Measurements from ENCODE around the gene SPINK2. TPM values are rescaled to one million over a fixed set of nuclear protein-coding genes. Genes with fewer than 3 reads are reported as not detected.

SPINK2 gene
- polyA plus RNA-seq, 1 of the 3 experiments (the other 2 are of a cell fraction), result not detected

GRCh38 chr4:56870946-56871345 is 49.4 kb upstream of the SPINK2 start (continued):
- TF ChIP-seq USF2 (IDR thresholded peaks at IDR 0.05; ENCODE audit: borderline replicate concordance, low read depth, low read length), result no peak
- no peak for TF ChIP-seq PBX3 (IDR thresholded peaks at IDR 0.05)
- no peak for TF ChIP-seq SIN3A (IDR thresholded peaks at IDR 0.05; ENCODE audit: borderline replicate concordance, low read depth, low read length)
- TF ChIP-seq IRF3 (IDR thresholded peaks at IDR 0.05; ENCODE audit: low read depth, low read length), result no peak
- TF ChIP-seq MEF2A (IDR thresholded peaks at IDR 0.05; ENCODE audit: borderline replicate concordance, low read depth), result no peak
- no peak for TF ChIP-seq NRF1 (IDR thresholded peaks at IDR 0.05; ENCODE audit: low read depth, low read length)
- TF ChIP-seq GABPA (IDR thresholded peaks at IDR 0.05; ENCODE audit: low read depth), result no peak
- TF ChIP-seq RCOR1 (IDR thresholded peaks at IDR 0.05; ENCODE audit: low read length), result 0 out of 2 replicates have a peak, but pooled peaks have one; percentile 64

GRCh38 chr4:56863441-56864139 is 42.1 kb upstream of the SPINK2 start:
- Histone ChIP-seq H4K20me1 (ENCODE audit: insufficient read depth) (no peaks in the 10 kb centered on the region), H3K9ac (no peak overlapping the region), H3F3A (replicated peaks; ENCODE audit: insufficient read depth) (no peaks in the 10 kb centered on the region), H3K9me2 (no peaks in the 10 kb centered on the region), H3K36me3 (replicated peaks in 1 of 2; ENCODE audit: control insufficient read depth in 1 of 2, insufficient read depth in 2 of 2, low read length in 1 of 2) (no peaks in the 10 kb centered on the region), H2AFZ (ENCODE audit: low read depth) (no peak overlapping the region), H3K79me2 (ENCODE audit: insufficient read depth) (no peaks in the 10 kb centered on the region), H3K4me1 (ENCODE audit: control insufficient read depth in 1 of 2, insufficient read depth in 2 of 2, low read depth in 1 of 2, low read length in 1 of 2) (no peaks in the 10 kb centered on the region), H3K4me2 (no peak overlapping the region), H3K27ac (ENCODE audit: low read depth in 2 of 2, low read length in 1 of 2) (no peak overlapping the region), H3K9me3 (no peaks in the 10 kb centered on the region), H3K27me3 (ENCODE audit: insufficient read depth) (no peaks in the 10 kb centered on the region), H3K4me3 (ENCODE audit: low read depth in 2 of 2, low read length in 1 of 2) (no peak overlapping the region)
- DNase-seq, result no peak
- 88% methylated on average over 7 of the region's 7 CpGs for WGBS (ENCODE audit: low lambda C conversion rate)
- ChIA-PET CTCF (interaction anchor here (3.2 kb wide), 1 partner anchor 27 kb away, joined by 12 read pairs; no protein-coding TSS in a partner anchor), POLR2A (no interaction called here)
- TF ChIP-seq RAD21 (IDR thresholded peaks at IDR 0.05; ENCODE audit: low read length), result no peak
- TF ChIP-seq TCF12 (IDR thresholded peaks at IDR 0.05), result no peak
- no peak for TF ChIP-seq RCOR1 (IDR thresholded peaks at IDR 0.05; ENCODE audit: low read length)
- no peak for TF ChIP-seq POLR2AphosphoS5 (IDR thresholded peaks at IDR 0.05; ENCODE audit: low read depth, low read length)
- no peak for TF ChIP-seq TAF1 (IDR thresholded peaks at IDR 0.05; ENCODE audit: borderline replicate concordance, low read depth, low read length)
- TF ChIP-seq GATA2 (CRISPR knock-in tag; IDR thresholded peaks at IDR 0.05), result no peak
- no peak for TF ChIP-seq EZH2phosphoT487 (IDR thresholded peaks at IDR 0.05; ENCODE audit: borderline replicate concordance, low read depth)
- TF ChIP-seq EP300 (IDR thresholded peaks at IDR 0.05; ENCODE audit: borderline replicate concordance in 1 of 2, low read depth in 1 of 2, low read length in 1 of 2), result no peak
- no peak for TF ChIP-seq SIN3A (IDR thresholded peaks at IDR 0.05; ENCODE audit: borderline replicate concordance, low read depth, low read length)
- no peak for TF ChIP-seq FOSL2 (IDR thresholded peaks at IDR 0.05; ENCODE audit: borderline replicate concordance, low read depth)
- no peak for TF ChIP-seq RXRA (IDR thresholded peaks at IDR 0.05; ENCODE audit: borderline replicate concordance, low read depth)
